ENCODE measurements around the gene TMED6.

DNA sequence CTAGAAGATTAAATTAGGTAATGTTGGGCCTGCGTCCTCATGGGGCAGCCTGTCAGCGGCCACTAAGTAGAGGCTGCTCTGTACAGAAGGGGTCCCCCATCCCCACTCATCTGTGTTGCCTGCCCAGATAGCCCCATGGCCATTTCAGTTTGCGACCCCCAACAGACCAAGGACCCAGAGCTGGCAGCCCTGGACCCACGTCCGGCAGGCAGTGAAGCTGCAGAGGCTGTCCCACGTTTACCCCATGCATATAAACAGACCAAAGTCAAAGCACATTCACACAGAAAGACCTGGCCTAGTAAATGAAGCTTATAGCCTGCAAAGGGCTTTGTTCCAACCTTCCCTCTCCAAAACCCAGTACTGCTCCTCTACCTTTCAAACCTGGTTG is 25.8 kb downstream of the TMED6 start:
- TF ChIP-seq, protein P1, sequence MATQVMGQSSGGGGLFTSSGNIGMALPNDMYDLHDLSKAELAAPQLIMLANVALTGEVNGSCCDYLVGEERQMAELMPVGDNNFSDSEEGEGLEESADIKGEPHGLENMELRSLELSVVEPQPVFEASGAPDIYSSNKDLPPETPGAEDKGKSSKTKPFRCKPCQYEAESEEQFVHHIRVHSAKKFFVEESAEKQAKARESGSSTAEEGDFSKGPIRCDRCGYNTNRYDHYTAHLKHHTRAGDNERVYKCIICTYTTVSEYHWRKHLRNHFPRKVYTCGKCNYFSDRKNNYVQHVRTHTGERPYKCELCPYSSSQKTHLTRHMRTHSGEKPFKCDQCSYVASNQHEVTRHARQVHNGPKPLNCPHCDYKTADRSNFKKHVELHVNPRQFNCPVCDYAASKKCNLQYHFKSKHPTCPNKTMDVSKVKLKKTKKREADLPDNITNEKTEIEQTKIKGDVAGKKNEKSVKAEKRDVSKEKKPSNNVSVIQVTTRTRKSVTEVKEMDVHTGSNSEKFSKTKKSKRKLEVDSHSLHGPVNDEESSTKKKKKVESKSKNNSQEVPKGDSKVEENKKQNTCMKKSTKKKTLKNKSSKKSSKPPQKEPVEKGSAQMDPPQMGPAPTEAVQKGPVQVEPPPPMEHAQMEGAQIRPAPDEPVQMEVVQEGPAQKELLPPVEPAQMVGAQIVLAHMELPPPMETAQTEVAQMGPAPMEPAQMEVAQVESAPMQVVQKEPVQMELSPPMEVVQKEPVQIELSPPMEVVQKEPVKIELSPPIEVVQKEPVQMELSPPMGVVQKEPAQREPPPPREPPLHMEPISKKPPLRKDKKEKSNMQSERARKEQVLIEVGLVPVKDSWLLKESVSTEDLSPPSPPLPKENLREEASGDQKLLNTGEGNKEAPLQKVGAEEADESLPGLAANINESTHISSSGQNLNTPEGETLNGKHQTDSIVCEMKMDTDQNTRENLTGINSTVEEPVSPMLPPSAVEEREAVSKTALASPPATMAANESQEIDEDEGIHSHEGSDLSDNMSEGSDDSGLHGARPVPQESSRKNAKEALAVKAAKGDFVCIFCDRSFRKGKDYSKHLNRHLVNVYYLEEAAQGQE (IDR thresholded peaks at IDR 0.05; ENCODE audit: low read depth), result no peak
- TF ChIP-seq, protein P2, sequence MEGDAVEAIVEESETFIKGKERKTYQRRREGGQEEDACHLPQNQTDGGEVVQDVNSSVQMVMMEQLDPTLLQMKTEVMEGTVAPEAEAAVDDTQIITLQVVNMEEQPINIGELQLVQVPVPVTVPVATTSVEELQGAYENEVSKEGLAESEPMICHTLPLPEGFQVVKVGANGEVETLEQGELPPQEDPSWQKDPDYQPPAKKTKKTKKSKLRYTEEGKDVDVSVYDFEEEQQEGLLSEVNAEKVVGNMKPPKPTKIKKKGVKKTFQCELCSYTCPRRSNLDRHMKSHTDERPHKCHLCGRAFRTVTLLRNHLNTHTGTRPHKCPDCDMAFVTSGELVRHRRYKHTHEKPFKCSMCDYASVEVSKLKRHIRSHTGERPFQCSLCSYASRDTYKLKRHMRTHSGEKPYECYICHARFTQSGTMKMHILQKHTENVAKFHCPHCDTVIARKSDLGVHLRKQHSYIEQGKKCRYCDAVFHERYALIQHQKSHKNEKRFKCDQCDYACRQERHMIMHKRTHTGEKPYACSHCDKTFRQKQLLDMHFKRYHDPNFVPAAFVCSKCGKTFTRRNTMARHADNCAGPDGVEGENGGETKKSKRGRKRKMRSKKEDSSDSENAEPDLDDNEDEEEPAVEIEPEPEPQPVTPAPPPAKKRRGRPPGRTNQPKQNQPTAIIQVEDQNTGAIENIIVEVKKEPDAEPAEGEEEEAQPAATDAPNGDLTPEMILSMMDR (IDR thresholded peaks at IDR 0.05 in 2 of 3, conservative IDR thresholded peaks at IDR 0.05 in 1 of 3; ENCODE audit: borderline replicate concordance in 1 of 3, insufficient read depth in 1 of 3, low read depth in 2 of 3, low read length in 2 of 3), result no peak
- no peak for TF ChIP-seq POLR2AphosphoS5 (IDR thresholded peaks at IDR 0.05; ENCODE audit: low read depth, low read length)
- TF ChIP-seq, protein P3, sequence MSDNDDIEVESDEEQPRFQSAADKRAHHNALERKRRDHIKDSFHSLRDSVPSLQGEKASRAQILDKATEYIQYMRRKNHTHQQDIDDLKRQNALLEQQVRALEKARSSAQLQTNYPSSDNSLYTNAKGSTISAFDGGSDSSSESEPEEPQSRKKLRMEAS (IDR thresholded peaks at IDR 0.05), result no peak
- no peak for TF ChIP-seq POLR2A (IDR thresholded peaks at IDR 0.05; ENCODE audit: borderline replicate concordance, extremely low read depth, insufficient read depth, insufficient read length)
- TF ChIP-seq TCF7L2 (IDR thresholded peaks at IDR 0.05; ENCODE audit: borderline replicate concordance, extremely low read depth, insufficient read depth, insufficient read length), result no peak
